22Rv1 (cell line): ENCODE results near the gene NPHP4.
A peak's percentile ranks its signal among the peaks of the same experiment; 100 is the strongest.

Experiments
- H3K27ac ChIP-seq: fragments of 450-650 bp; 2 replicates; pipeline ENCODE4 v1.5.1; 2017
- CTCF ChIP-seq: fragments of 450-650 bp; IDR thresholded peaks from 2 replicates; pipeline ENCODE4 v1.5.1; 2017; ENCODE audit warnings: mild to moderate bottlenecking
- ZFX ChIP-seq: fragments of 450-650 bp; IDR thresholded peaks from 2 replicates; pipeline ENCODE4 v1.6.1; 2017; ENCODE audit warnings: antibody characterized with exemption, borderline replicate concordance

Gene NPHP4

DNA sequence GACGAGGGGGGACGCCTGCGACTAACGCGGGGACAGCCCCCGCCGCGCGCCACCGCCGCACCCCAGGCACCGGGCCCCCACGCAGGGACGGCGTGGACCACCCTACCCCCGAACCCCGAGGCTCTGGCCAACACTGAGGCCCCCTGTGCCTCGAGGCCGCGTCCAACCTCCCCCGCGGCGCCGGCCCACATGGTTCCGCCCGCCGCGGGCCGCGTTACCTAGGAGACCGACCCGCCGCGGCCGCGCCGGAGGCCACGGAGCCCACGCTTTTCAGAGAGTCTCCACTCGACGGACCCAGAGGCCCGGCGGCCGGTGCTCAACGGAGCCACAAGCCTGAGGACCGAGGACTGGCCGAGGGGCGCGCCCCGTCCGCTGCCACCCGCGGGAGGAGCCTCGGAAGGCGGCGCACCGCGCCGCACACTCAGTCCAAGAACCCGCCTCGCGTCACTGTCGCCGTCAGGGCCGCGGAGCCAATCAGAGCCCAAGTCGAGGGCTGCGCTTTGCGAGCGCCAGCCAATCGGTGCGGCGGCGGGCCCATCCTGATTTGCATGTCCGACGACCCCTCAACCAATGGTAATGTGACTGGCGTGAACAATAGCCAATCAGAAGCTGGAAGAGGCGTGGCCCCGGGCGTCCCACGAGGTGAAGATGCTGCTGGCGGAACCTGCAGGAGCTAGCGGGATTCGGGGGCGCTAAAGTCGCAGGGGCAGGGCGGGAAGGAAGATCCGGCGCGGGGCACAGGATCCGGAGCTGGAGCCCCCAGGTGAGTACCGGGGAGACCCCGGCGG, at the start of gene NPHP4:
Gene NPHP4 (minus strand): TSS at position 400 of the 788 bp plus-strand sequence. CDS start 6,136 bp downstream, outside the sequence.
- TF ChIP-seq CTCF (peak; percentile 21; the same call in 1 of the 2 replicates), ZFX (no peak)
- peak within 1 kb of the TSS; percentile 64 for H3K27ac ChIP-seq

DNA sequence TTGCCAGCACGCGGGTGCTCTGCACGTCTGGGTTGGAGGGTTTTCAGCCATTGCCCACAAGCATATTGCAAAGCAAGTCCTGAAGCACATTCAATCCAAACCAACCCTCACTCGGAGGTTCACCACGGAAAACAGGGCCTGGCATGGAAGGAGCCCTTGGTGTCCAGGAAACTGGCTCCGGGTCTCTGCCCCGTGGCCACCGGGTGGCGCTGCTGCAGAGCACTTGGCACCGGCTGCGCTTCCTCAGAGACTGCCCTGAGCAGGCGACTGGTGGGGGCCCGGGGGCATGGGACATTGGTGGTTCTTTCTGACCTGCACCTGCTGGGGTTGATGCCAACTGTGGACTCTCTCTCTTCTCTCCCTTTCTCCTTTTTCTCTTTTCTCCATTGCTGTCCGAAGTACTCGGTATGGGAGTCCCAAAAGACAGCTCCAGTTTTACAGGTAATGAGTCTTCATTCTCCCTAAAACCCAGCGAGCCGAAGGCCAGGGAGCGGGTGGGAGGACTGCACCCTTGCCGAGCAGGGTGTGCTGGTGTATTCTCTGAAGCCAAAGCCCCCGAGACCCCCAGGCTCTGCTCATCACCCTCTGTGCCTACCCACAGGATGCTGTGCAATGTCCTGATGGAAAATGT, 49.3 kb upstream of the NPHP4 start:
- H3K27ac ChIP-seq: no peak overlapping the region
- TF ChIP-seq ZFX (no peak), CTCF (peak; percentile 93)

DNA sequence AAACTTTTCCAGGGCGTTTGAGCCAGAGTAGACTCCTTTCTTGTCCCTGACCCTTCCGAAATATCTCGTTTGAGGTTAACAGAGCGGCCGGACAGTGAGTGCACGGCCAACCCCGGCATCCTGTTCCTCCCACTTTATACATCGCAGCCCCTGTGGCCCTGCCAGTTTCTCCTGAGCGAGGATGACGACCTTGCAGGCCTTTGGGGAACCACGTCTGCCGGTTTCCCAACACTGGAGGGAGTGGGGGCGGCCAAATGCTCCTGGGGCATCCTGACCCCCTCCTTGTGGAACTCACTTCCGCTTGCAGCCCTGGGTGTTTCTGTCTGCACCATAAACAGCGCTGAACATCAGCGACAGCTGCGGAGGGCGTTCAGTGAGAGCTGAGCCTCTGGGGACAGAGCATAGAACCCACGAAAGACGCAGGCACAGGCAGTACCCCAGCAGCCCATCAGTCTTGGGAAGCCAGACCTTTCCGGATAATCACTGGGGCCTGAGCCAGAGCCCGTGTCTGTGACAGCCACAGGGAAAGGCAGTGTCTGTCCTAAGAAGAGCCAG, 48.7 kb upstream of the NPHP4 start:
- H3K27ac ChIP-seq: no peak overlapping the region
- TF ChIP-seq CTCF (no peak), ZFX (no peak)

DNA sequence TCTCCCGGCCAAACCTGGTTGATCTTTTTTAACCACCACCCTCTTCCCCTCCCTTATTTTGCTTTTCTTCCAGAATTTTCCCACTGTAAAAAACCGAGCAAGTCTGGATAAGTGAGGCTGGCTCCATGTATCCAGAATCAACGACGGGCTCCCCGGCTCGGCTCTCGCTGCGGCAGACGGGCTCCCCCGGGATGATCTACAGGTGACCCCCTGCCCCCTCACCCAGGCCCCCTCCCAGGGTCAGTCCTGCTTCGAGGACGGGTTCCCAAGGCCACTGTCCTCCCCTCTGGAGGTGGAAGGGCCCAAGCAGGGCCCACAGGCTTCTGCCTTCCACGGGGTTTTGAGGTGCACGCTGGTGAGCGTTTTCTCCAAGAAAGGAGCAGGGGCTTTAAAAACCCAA, 48.2 kb upstream of the NPHP4 start:
- TF ChIP-seq CTCF (no peak), ZFX (no peak)
- no peak overlapping the region for H3K27ac ChIP-seq

DNA sequence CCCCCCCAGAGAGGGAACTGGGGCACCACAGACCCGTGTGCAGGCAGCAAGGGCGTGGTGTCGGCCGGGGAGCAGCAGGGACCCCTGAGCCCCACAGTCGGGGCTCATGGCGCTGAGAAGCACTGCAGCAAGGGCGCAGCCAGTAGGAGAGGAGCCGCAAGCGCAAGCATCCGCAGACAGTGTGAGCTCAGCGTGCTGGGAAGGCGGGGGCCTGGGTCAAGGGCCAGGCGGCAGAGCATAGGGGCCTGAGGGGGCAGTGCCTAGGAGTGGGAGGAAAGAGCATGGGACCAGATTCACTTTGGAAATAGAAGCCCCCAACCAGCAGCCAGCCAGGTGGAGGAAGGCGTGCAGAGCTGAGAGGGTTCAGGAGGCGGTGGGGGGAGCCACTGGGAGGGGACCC, 46.8 kb upstream of the NPHP4 start:
- no peak overlapping the region for H3K27ac ChIP-seq
- TF ChIP-seq CTCF: no peak
- TF ChIP-seq ZFX: no peak

DNA sequence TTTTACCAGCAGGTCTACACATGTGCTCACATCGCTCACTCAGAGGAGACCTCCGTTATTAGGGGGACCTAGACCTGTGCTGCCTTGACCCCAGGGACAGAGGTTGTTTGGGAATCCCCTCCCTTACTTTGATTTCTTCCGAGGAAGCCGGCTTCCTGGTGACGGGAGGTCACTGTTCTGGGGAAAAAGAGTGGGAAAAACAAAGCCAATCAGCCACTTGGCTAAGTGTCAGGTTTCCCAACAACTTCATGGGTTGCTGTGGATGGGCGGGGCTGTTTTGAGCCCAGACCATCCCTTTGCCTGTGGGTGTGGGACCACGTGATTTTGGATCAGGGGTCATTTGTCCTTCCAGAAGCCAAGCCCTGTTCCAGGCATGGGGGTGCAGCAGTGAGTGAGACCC, 46.4 kb upstream of the NPHP4 start:
- H3K27ac ChIP-seq: no peak overlapping the region
- TF ChIP-seq ZFX: no peak
- no peak for TF ChIP-seq CTCF

GRCh38 chr1:6037338-6037762, 45.1 kb upstream of the NPHP4 start:
- TF ChIP-seq CTCF (no peak), ZFX (no peak)
- H3K27ac ChIP-seq: no peak overlapping the region
